OCI-LY7 (cell line): Measurements from ENCODE around the gene LPCAT1.

Experiments
- CTCF ChIP-seq: fragments of 200-600 bp; sonication (generic); conservative IDR thresholded peaks from 2 replicates; pipeline ENCODE4 v1.5.1; 2014; ENCODE audit warnings: mild to moderate bottlenecking, antibody characterized with exemption, low read length, moderate library complexity, mixed read lengths
- EZH2phosphoT487 ChIP-seq: fragments of 200-600 bp; sonication (generic); IDR thresholded peaks from 2 replicates; pipeline ENCODE4 v1.6.1; 2018; ENCODE audit warnings: low read depth, borderline replicate concordance, mild to moderate bottlenecking, mixed run types, antibody characterized with exemption, low read length, moderate library complexity, mixed read lengths

DNA sequence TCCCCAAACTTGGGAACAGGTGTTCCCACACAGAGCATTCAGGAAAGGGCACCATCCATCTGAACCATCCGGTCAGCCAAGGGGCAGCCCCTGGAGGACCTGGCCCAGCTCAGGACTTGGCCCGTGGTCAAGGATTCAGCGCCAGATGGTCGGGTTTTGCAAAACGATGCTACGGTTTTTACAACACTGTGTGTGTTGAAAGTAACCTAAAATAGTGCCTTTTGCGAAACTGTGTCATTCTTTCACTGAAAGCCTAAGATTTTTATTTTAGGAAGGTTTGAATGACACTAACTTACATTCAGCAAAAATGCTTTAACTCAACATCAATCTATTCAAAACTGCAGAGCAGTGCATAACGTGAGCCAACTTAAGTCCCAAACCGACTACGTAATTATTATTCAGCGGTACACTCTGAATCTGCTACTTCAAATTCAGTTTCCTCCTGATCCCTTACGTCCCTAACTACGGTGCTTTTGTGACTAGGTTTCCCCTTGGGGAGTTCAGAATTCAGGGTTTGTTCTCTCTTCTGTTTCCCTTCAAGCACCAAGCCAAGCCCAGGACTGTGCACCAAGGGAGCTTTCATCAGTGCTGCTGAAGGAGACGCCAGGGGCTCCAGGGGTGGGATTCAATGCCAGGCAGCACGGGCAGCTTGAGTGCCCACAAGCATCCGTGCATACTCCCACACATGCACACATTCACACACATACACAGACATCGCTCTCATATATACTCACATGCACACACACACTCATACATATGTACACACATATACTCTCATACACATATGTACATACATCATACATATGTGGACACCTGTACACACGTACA lies 25.8 kb downstream of the LPCAT1 start:
- TF ChIP-seq CTCF (no peak), EZH2phosphoT487 (no peak)
